Measurements from ENCODE around the gene CCDC12. TPM values are rescaled to one million over a fixed set of nuclear protein-coding genes. Genes with fewer than 3 reads are reported as not detected.

The CCDC12 gene
- total and polyA plus RNA-seq, 4 donors: 34.2 to 129 (median 70.0) TPM

DNA sequence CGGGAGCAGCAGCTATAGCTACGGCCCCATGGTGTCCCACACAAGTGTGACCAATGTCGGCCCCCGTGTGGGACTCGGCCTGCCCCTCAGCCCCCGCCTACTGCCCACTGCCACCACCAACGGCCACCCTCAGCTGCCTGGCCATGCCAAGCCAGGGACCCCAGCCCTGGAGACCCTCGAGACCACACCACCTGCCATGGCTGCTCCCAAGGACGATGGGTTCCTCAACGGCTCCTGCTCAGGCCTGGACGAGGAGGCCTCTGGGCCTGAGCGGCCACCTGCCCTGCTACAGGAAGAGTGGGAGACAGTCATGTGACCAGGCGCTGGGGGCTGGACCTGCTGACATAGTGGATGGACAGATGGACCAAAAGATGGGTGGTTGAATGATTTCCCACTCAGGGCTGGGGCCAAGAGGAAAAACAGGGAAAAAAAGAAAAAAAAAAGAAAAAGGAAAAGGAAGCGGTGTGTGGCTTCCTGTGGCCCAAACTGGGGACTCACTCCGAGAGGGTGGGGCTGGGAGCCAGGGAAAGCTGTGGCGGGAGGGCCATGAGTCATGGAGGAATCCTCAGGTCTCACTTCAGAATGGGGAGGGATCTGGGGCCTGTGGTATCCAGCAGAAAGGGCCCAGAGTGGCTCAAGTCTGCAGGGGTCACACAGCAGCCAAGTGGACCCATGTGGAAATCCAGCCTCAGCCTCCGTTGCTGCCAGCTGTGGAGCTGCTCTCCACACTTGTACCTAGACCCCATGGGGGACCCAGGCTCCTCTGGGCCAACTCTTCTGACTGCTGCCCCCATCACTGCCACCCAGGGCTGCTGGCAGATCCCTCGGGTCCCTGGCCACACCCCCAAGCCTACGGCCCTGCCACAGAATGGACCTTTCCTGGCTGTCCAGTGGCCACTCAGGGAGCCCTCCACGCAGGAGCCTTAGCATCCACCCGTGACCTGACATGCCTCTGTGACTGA lies 72.9 kb downstream of the CCDC12 start:
- ATAC-seq (ENCODE audit: insufficient read depth, low FRiP score) (no peak), DNase-seq (no peak)
- TF ChIP-seq, protein P1, sequence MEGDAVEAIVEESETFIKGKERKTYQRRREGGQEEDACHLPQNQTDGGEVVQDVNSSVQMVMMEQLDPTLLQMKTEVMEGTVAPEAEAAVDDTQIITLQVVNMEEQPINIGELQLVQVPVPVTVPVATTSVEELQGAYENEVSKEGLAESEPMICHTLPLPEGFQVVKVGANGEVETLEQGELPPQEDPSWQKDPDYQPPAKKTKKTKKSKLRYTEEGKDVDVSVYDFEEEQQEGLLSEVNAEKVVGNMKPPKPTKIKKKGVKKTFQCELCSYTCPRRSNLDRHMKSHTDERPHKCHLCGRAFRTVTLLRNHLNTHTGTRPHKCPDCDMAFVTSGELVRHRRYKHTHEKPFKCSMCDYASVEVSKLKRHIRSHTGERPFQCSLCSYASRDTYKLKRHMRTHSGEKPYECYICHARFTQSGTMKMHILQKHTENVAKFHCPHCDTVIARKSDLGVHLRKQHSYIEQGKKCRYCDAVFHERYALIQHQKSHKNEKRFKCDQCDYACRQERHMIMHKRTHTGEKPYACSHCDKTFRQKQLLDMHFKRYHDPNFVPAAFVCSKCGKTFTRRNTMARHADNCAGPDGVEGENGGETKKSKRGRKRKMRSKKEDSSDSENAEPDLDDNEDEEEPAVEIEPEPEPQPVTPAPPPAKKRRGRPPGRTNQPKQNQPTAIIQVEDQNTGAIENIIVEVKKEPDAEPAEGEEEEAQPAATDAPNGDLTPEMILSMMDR (IDR thresholded peaks at IDR 0.05; ENCODE audit: control extremely low read depth, extremely low read depth): no peak
- no peak overlapping the region for H3K27ac ChIP-seq (ENCODE audit: low read depth in 1 of 2, low read length in 1 of 2)
- H3K9ac ChIP-seq (ENCODE audit: insufficient read depth in 1 of 2, low read length in 2 of 2): no peak overlapping the region
- no peak overlapping the region for H3K4me3 ChIP-seq
- peaks cover 0 to 2% (median 0%) of the 10 kb centered on the region in 3 donors for H3K27me3 ChIP-seq (ENCODE audit: control insufficient read depth in 3 of 3, insufficient read depth in 3 of 3, low read length in 2 of 3)
- H3K4me1 ChIP-seq (ENCODE audit: control insufficient read depth in 5 of 5, insufficient read depth in 5 of 5, low read length in 5 of 5): peaks cover 0 to 21% (median 8%) of the 10 kb centered on the region in 5 donors
- WGBS, 2 donors: 71 to 76% methylated on average over 21 of the region's 21 CpGs
- H3K9me3 ChIP-seq (ENCODE audit: control insufficient read depth in 4 of 4, insufficient read depth in 3 of 4, low read length in 3 of 4): no peaks in the 10 kb centered on the region
- H3K36me3 ChIP-seq (ENCODE audit: control insufficient read depth in 4 of 4, insufficient read depth in 4 of 4, low read length in 4 of 4): peaks cover 0 to 6% (median 0%) of the 10 kb centered on the region in 4 donors

DNA sequence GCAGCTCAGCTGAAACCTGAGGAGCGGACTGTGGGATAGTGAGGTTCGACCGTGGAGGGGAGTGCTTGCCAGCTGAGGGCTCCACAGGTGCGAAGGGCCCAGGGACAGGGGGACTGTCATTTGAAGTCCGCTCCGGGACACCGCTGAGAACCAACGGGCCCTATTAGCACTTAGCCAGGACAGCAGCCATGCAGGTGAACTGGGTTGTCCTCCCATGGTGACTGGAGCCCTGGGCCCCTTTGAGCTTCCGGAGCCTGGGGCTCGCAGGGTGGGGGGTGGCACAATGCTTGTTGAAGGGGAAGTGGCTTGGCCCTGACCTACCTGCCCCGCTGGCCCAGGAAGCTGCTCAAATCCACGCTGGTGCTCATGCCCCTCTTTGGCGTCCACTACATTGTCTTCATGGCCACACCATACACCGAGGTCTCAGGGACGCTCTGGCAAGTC lies 74.3 kb downstream of the CCDC12 start:
- 90 to 92% methylated on average over 15 of the region's 15 CpGs for WGBS, 2 donors
- H3K4me1 ChIP-seq (ENCODE audit: control insufficient read depth in 5 of 5, insufficient read depth in 5 of 5, low read length in 5 of 5): peaks cover 0 to 16% (median 9%) of the 10 kb centered on the region in 5 donors
- ATAC-seq (ENCODE audit: insufficient read depth, low FRiP score): no peak

DNA sequence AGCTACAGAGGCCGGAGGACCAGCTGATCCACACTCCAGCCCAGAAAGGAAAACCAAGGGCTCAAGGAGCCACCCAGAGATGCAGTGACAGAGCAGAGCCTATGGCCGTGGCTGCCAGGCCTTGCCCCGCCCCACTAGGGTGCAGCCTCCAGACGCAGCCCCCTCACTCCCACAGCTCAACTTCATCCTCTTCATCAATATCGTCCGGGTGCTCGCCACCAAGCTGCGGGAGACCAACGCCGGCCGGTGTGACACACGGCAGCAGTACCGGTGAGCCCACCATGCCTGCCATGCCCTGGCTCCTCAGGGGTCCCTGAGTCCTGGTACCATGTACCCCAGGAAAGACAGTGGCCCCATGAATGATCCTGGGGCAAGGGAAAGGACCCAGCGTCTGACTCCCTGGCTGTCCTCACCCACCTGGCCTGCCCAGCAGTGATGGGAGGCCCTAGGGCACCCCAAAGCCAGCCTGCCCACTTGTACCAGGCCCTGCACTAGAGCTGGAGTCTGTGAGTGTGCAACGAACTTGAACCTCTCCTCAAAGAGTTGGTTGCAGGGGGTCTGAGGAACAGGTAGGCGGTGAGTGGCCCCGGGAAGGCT lies 74.9 kb downstream of the CCDC12 start:
- H3K27ac ChIP-seq (ENCODE audit: low read depth in 1 of 2, low read length in 1 of 2): no peak overlapping the region
- no peak for ATAC-seq (ENCODE audit: insufficient read depth, low FRiP score)
- WGBS, 2 donors: 92 to 97% methylated on average over 16 to 17 of the region's 17 CpGs
- H3K9ac ChIP-seq (ENCODE audit: insufficient read depth in 1 of 2, low read length in 2 of 2): no peak overlapping the region
- H3K36me3 ChIP-seq (ENCODE audit: control insufficient read depth in 4 of 4, insufficient read depth in 4 of 4, low read length in 4 of 4): peaks cover 0 to 6% (median 2%) of the 10 kb centered on the region in 4 donors
- no peaks in the 10 kb centered on the region for H3K9me3 ChIP-seq (ENCODE audit: control insufficient read depth in 4 of 4, insufficient read depth in 3 of 4, low read length in 3 of 4)
- H3K4me3 ChIP-seq: no peak overlapping the region
- TF ChIP-seq, protein P1 (IDR thresholded peaks at IDR 0.05; ENCODE audit: control extremely low read depth, extremely low read depth): no peak
- peaks cover 0 to 16% (median 9%) of the 10 kb centered on the region in 5 donors for H3K4me1 ChIP-seq (ENCODE audit: control insufficient read depth in 5 of 5, insufficient read depth in 5 of 5, low read length in 5 of 5)
- DNase-seq: no peak
- H3K27me3 ChIP-seq (ENCODE audit: control insufficient read depth in 3 of 3, insufficient read depth in 3 of 3, low read length in 2 of 3): peaks cover 0 to 4% (median 0%) of the 10 kb centered on the region in 3 donors

More for the DNA sequence above, 74.3 kb downstream of the CCDC12 start:
- Histone ChIP-seq H3K9ac (ENCODE audit: insufficient read depth in 1 of 2, low read length in 2 of 2) (no peak overlapping the region), H3K27me3 (ENCODE audit: control insufficient read depth in 3 of 3, insufficient read depth in 3 of 3, low read length in 2 of 3) (peaks cover 0 to 4% (median 0%) of the 10 kb centered on the region in 3 donors), H3K27ac (ENCODE audit: low read depth in 1 of 2, low read length in 1 of 2) (no peak overlapping the region), H3K36me3 (ENCODE audit: control insufficient read depth in 4 of 4, insufficient read depth in 4 of 4, low read length in 4 of 4) (peaks cover 0 to 6% (median 0%) of the 10 kb centered on the region in 4 donors), H3K9me3 (ENCODE audit: control insufficient read depth in 4 of 4, insufficient read depth in 3 of 4, low read length in 3 of 4) (no peaks in the 10 kb centered on the region), H3K4me3 (no peak overlapping the region)
- TF ChIP-seq, protein P1 (IDR thresholded peaks at IDR 0.05; ENCODE audit: control extremely low read depth, extremely low read depth): no peak
- no peak for DNase-seq
